Measurements from ENCODE around the gene CORO1C.

The CORO1C gene

DNA sequence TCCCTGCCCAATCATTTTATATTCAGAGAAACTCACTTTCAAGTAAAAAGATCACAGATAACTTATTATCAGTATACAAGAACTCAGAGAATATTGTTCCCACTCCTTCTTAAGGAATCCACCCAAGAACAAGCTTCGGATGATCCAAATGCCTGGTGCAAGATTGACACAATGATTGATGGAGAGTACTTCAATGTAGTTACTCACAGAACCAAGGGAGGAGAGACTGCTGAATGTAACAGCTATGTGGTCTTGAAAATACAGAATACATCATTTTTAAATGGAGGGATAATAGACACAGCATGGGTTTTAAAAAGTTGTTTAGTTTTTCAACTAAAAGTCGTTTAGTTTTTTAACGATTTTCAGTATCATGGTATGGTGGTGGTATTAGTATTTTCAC is 59.3 kb downstream of the CORO1C start:
- TF ChIP-seq, protein P1, sequence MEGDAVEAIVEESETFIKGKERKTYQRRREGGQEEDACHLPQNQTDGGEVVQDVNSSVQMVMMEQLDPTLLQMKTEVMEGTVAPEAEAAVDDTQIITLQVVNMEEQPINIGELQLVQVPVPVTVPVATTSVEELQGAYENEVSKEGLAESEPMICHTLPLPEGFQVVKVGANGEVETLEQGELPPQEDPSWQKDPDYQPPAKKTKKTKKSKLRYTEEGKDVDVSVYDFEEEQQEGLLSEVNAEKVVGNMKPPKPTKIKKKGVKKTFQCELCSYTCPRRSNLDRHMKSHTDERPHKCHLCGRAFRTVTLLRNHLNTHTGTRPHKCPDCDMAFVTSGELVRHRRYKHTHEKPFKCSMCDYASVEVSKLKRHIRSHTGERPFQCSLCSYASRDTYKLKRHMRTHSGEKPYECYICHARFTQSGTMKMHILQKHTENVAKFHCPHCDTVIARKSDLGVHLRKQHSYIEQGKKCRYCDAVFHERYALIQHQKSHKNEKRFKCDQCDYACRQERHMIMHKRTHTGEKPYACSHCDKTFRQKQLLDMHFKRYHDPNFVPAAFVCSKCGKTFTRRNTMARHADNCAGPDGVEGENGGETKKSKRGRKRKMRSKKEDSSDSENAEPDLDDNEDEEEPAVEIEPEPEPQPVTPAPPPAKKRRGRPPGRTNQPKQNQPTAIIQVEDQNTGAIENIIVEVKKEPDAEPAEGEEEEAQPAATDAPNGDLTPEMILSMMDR (IDR thresholded peaks at IDR 0.05) = no peak
- no peak overlapping the region for H3K27ac Mint-ChIP-seq
- no peaks in the 10 kb centered on the region for H3K27me3 Mint-ChIP-seq (ENCODE audit: low read depth, poor library complexity)
- DNase-seq = no peak
- H3K4me3 Mint-ChIP-seq = no peak overlapping the region
- peaks cover 51% of the 10 kb centered on the region for H3K36me3 Mint-ChIP-seq (ENCODE audit: low read depth)
- H3K4me1 Mint-ChIP-seq = peaks cover 49% of the 10 kb centered on the region
- H3K9me3 Mint-ChIP-seq = no peaks in the 10 kb centered on the region

DNA sequence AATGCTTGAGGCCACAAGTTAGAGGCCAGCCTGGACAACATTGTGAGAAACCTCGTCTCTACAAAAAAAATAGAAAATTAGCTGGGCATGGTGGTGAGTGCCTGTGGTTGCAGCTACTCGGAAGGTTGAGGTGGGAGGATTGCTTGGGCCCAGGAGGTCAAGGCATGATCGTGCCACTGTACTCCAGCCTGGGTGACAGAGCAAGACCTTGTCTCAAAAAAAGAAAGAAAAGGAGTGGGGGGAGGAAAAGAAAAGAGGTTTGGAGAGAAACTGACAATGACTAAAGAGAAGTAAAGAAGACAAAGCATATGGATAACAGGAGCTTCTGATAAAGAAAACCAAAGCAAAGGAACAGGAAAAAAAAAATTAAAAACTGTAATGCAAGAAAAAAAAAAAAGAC is 60.2 kb downstream of the CORO1C start:
- Mint-ChIP-seq H3K27me3 (ENCODE audit: low read depth, poor library complexity) (no peaks in the 10 kb centered on the region), H3K4me1 (peaks cover 53% of the 10 kb centered on the region)

DNA sequence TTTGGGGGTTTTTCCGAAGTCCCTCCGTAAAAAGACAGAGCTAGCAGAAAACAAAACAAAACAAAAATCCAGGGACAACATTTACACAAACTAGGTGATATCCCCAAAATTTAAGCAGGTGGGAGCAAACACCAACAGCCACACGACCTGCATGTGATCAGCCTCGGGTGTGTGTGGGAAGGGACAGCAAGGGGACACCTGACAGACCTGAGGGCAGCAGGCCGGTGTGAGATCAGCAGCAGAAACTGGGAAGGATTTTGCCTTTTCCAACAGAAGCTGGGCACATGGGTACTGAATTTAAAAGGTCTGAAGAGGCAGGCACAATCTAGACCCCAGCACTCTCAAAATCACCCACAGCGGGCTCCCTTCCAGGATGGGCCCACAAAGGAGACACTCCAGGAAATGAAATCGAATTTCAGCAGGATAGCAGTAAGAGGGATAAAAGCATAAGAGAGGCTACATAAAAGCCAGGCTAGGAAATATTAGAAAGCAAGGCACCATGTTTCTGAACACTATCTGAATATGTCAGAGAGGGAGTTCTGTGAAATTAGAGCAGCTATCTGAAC is 61.2 kb downstream of the CORO1C start:
- Mint-ChIP-seq H3K9me3 (no peaks in the 10 kb centered on the region), H3K27me3 (ENCODE audit: low read depth, poor library complexity) (no peaks in the 10 kb centered on the region), H3K36me3 (ENCODE audit: low read depth) (peaks cover 37% of the 10 kb centered on the region), H3K27ac (peak overlapping the region; percentile 86), H3K4me1 (peaks cover 48% of the 10 kb centered on the region), H3K4me3 (peak overlapping the region; percentile 32)
- TF ChIP-seq, protein P1 (IDR thresholded peaks at IDR 0.05) = no peak
- no peak for DNase-seq

More for the DNA sequence above, 60.2 kb downstream of the CORO1C start:
- no peaks in the 10 kb centered on the region for H3K9me3 Mint-ChIP-seq
- H3K36me3 Mint-ChIP-seq (ENCODE audit: low read depth) = peaks cover 44% of the 10 kb centered on the region
- no peak for DNase-seq
- H3K27ac Mint-ChIP-seq = peak overlapping the region; percentile 96
- TF ChIP-seq, protein P1 (IDR thresholded peaks at IDR 0.05) = no peak
- peak overlapping the region; percentile 7 for H3K4me3 Mint-ChIP-seq

DNA sequence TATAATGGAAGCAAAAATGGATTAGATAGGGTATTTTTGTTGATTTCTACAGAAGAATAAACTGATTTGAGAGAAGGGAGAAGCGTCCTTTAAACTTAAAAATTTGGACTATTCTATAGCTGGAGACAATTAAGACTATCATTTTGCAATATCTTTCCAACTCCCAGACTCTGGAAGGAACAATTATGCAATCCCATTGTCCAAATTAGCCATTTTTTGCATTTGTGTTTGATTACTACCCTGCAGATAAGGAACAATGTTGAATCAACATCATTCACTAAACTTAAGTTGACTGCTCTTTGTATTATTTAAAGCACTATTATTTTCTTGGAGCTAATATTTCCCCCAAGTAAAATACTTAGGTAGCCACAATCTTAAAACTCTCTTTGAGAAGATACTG is 62.8 kb downstream of the CORO1C start:
- Mint-ChIP-seq H3K27ac (no peak overlapping the region), H3K4me3 (no peak overlapping the region), H3K4me1 (peaks cover 49% of the 10 kb centered on the region), H3K27me3 (ENCODE audit: low read depth, poor library complexity) (no peaks in the 10 kb centered on the region), H3K36me3 (ENCODE audit: low read depth) (peaks cover 24% of the 10 kb centered on the region), H3K9me3 (no peaks in the 10 kb centered on the region)
- TF ChIP-seq, protein P1 (IDR thresholded peaks at IDR 0.05) = no peak
- no peak for DNase-seq

DNA sequence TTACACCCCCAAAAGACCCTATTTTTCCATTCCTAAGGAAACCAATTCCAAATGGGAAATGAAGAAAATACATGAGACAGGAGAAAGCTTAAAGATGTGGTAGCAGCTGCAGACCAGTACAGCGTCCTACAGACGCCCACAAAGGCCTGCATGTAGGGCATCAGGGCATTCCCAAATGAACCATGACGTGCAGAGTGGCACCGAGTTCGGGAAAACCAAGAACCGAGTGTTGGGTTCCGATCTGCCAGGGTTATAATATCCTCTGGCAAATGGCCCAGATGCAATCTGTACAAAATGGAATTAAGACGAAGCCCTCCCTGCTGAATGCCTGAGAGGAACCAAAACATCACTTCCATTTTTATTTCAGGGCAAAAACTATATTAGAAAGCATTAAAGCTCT is 63.3 kb downstream of the CORO1C start:
- TF ChIP-seq, protein P1 (IDR thresholded peaks at IDR 0.05) = no peak
- Mint-ChIP-seq H3K27ac (no peak overlapping the region), H3K9me3 (no peaks in the 10 kb centered on the region), H3K36me3 (ENCODE audit: low read depth) (peaks cover 24% of the 10 kb centered on the region), H3K27me3 (ENCODE audit: low read depth, poor library complexity) (no peaks in the 10 kb centered on the region), H3K4me3 (no peak overlapping the region), H3K4me1 (peaks cover 49% of the 10 kb centered on the region)
- no peak for DNase-seq

DNA sequence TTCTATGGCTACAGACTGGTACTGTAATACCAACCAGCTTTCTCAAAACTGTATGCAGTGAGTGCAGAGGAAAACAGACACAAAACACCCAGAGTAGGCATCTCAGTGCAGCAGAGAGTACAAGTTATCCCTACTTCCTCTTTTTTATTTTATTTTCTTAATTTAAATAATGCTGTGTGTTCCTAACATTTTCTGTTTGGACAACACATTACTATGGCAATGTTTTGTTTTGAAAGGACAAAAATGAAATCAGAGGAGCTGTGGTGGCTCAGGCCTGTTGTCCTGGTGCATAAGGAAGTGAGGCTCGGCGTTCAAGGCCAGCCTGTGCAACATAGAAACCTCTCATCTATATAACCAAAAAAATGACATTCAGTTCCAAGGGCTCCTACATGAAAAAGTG is 64.0 kb downstream of the CORO1C start:
- H3K27ac Mint-ChIP-seq = no peak overlapping the region
- peaks cover 49% of the 10 kb centered on the region for H3K4me1 Mint-ChIP-seq
- peaks cover 19% of the 10 kb centered on the region for H3K36me3 Mint-ChIP-seq (ENCODE audit: low read depth)
- no peaks in the 10 kb centered on the region for H3K27me3 Mint-ChIP-seq (ENCODE audit: low read depth, poor library complexity)
- no peaks in the 10 kb centered on the region for H3K9me3 Mint-ChIP-seq
- no peak overlapping the region for H3K4me3 Mint-ChIP-seq
- DNase-seq = no peak
- TF ChIP-seq, protein P1 (IDR thresholded peaks at IDR 0.05) = no peak

All from nephron progenitor cell (in vitro differentiated cells).